HUES48 (cell line): Measurements from ENCODE around the gene ATP5ME.

Source experiments
- H3K27ac ChIP-seq: one replicate; pipeline ENCODE4 v1.7.0; 2013; ENCODE audit warnings: low read depth, low read length, inconsistent platforms
- H3K27me3 ChIP-seq: 2 replicates; pipeline ENCODE4 v1.6.1; 2013; ENCODE audit warnings: mild to moderate bottlenecking, low read length; ENCODE audit not compliant: control insufficient read depth, insufficient read depth
- H3K36me3 ChIP-seq: 2 replicates; pipeline ENCODE4 v1.6.1; 2013; ENCODE audit warnings: low read length; ENCODE audit not compliant: control insufficient read depth, insufficient read depth
- H3K4me1 ChIP-seq: 2 replicates; pipeline ENCODE4 v1.6.1; 2013; ENCODE audit warnings: mild to moderate bottlenecking, low read length; ENCODE audit not compliant: control insufficient read depth, insufficient read depth
- H3K4me3 ChIP-seq: 2 replicates; pipeline ENCODE4 v1.5.1; 2013; ENCODE audit warnings: mild to moderate bottlenecking, low read depth, low read length
- H3K9ac ChIP-seq: 2 replicates; pipeline ENCODE4 v1.6.1; 2013; ENCODE audit warnings: mild to moderate bottlenecking, low read depth, low read length, moderate library complexity
- H3K9me3 ChIP-seq: 2 replicates; pipeline ENCODE4 v1.6.1; 2013; ENCODE audit warnings: low read length; ENCODE audit not compliant: control insufficient read depth, insufficient read depth

ATP5ME gene

GRCh38 chr4:628311-628741, 45.8 kb downstream of the ATP5ME start:
- Histone ChIP-seq H3K4me3 (no peak overlapping the region), H3K27ac (no peak overlapping the region), H3K9me3 (no peaks in the 10 kb centered on the region), H3K27me3 (no peaks in the 10 kb centered on the region), H3K4me1 (peaks cover 5% of the 10 kb centered on the region; the same call in 1 of the 2 replicates), H3K36me3 (no peaks in the 10 kb centered on the region), H3K9ac (no peak overlapping the region)

- H3K27me3 ChIP-seq = no peaks in the 10 kb centered on the region
- no peaks in the 10 kb centered on the region for H3K9me3 ChIP-seq
- no peak overlapping the region for H3K9ac ChIP-seq
- H3K27ac ChIP-seq = no peak overlapping the region
- H3K4me3 ChIP-seq = no peak overlapping the region
- H3K36me3 ChIP-seq = no peaks in the 10 kb centered on the region
- H3K4me1 ChIP-seq = peaks cover 5% of the 10 kb centered on the region; the same call in 1 of the 2 replicates
Measured at GRCh38 chr4:627347-628125, 46.5 kb downstream of the ATP5ME start.

DNA sequence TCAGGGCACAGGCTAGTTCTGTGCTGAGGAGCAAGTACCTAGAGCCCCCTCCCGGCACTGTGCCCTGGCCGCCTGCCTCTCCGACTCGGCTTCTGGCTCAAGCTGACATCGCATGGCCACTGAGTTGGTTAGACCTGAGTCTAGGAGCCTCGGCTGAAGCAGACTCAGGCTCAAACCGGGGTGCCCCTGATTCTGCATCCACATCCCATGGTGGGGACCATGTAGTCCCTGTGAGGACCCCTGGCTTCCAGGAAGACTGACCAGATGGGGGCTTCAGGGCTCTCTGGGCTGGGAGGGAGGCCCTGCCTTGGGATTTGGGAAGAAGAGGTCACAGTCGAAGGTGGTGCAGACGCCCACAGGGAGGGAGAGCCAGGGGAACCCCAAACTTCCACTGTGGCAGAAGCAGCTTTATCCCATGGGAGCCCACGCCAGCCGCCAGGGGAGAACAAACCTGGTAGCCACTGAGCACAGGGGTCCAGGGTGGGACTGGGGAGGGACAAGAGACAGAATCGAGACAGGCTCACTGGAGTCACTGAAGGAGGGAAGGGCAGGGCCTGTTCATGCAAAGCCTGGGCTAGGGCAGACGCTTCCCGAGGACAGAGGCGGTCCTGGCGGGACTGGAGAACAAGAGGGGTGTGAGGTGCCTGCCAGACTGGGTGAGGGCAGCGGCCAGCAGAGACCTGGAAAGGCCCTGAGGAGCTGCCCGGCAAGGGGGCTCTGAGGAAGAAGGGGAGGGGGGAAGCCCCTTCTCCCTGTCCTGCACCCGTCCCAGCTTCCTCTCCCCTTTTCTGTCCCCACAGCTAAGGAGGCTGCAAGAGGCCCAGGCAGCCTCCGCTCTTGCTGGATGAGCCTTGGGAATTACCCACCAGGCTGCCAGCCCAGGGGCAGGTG, 47.6 kb downstream of the ATP5ME start:
- Histone ChIP-seq H3K27me3 (no peaks in the 10 kb centered on the region), H3K9me3 (no peaks in the 10 kb centered on the region), H3K9ac (no peak overlapping the region), H3K27ac (no peak overlapping the region), H3K36me3 (no peaks in the 10 kb centered on the region), H3K4me3 (no peak overlapping the region), H3K4me1 (peaks cover 5% of the 10 kb centered on the region; the same call in 1 of the 2 replicates)

GRCh38 chr4:625631-626161, 48.4 kb downstream of the ATP5ME start:
- Histone ChIP-seq H3K36me3 (no peaks in the 10 kb centered on the region), H3K27ac (no peak overlapping the region), H3K4me3 (no peak overlapping the region), H3K4me1 (peaks cover 5% of the 10 kb centered on the region; the same call in 1 of the 2 replicates), H3K27me3 (no peaks in the 10 kb centered on the region), H3K9ac (no peak overlapping the region), H3K9me3 (no peaks in the 10 kb centered on the region)

DNA sequence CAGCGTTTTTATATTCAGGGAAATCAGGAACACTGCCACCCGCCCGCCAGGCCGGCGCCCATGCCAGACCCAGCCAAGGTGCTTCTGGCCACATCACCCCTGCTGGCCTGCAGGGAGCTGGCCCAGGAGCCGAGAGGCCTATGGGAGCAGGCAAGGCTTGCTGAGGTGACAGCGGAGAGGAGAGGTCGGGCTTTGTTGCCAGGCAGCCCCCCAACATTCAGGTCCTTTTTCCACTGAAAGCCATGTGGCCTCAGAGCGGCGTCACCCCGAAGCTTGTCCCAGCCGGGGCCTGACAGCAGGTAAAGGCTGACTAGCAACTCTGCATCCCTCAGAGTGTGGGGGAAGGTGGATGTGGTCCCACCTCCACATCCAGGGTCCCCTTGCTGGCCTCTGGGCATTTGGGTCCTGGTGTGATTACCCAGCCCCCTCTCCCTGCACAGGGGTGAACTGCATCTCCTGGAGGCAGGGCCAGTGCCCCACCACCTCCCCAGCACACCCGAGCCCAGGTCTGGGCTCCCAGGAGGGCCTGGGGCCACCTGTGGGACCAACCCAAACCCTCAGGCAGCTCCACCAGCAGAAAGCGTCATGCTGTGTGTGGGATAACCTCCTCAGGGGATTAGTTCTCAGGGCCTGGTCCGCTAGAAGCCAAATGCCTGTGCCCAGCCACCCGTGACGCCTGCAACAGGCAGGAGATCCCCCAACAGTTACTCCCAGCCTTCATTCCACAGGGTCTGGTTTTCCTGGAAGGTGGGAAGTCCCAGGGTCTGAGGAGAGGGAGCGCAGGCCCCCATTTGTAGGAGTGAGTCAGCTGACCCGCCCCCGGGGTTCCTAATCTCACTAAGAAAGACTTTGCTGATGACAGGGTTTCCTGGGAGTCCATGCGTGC, 49.1 kb downstream of the ATP5ME start, which contains the start of gene PDE6B:
PDE6B (plus strand) TSS at position 869 of the 886 bp plus-strand sequence. CDS start 54 bp downstream, outside the sequence.
- no peak within 1 kb of the TSS for H3K9ac ChIP-seq
- no peak within 1 kb of the TSS for H3K4me3 ChIP-seq
- no peaks in the 10 kb centered on the region for H3K27me3 ChIP-seq
- H3K4me1 ChIP-seq = peaks cover 5% of the 10 kb centered on the region; the same call in 1 of the 2 replicates
- H3K36me3 ChIP-seq = no peaks in the 10 kb centered on the region
- H3K27ac ChIP-seq = peak within 1 kb of the TSS; percentile 34
- no peaks in the 10 kb centered on the region for H3K9me3 ChIP-seq

GRCh38 chr4:623914-624566, 50.0 kb downstream of the ATP5ME start:
- H3K36me3 ChIP-seq = no peaks in the 10 kb centered on the region
- peaks cover 5% of the 10 kb centered on the region; the same call in 1 of the 2 replicates for H3K4me1 ChIP-seq
- no peaks in the 10 kb centered on the region for H3K9me3 ChIP-seq
- H3K27ac ChIP-seq = no peak overlapping the region
- no peak overlapping the region for H3K4me3 ChIP-seq
- H3K27me3 ChIP-seq = no peaks in the 10 kb centered on the region
- no peak overlapping the region for H3K9ac ChIP-seq

- H3K9ac ChIP-seq = no peak overlapping the region
- H3K9me3 ChIP-seq = no peaks in the 10 kb centered on the region
- no peaks in the 10 kb centered on the region for H3K36me3 ChIP-seq
- no peak overlapping the region for H3K4me3 ChIP-seq
- no peak overlapping the region for H3K27ac ChIP-seq
- no peaks in the 10 kb centered on the region for H3K27me3 ChIP-seq
- peaks cover 5% of the 10 kb centered on the region; the same call in 1 of the 2 replicates for H3K4me1 ChIP-seq
Measured at GRCh38 chr4:622996-623913, 50.8 kb downstream of the ATP5ME start.
